ENCODE measurements around the gene COG6.

The COG6 gene

GRCh38 chr13:39783051-39783450, 127.6 kb downstream of the COG6 start:
- Histone ChIP-seq H3K4me1 (ENCODE audit: insufficient read depth, low read length, poor library complexity, severe bottlenecking) (peaks cover 4% of the 10 kb centered on the region), H3K4me2 (ENCODE audit: low read depth, low read length, poor library complexity, severe bottlenecking) (no peak overlapping the region), H3K9me3 (ENCODE audit: insufficient read depth, low read depth, low read length) (no peaks in the 10 kb centered on the region), H3K9me2 (replicated peaks; ENCODE audit: low read depth, low read length) (no peaks in the 10 kb centered on the region), H3K9ac (ENCODE audit: low read depth, low read length, poor library complexity, severe bottlenecking) (no peak overlapping the region), H3K27me3 (ENCODE audit: insufficient read depth, low read length, poor library complexity, severe bottlenecking) (no peaks in the 10 kb centered on the region), H3K4me3 (ENCODE audit: low read length, poor library complexity, severe bottlenecking) (no peak overlapping the region), H3K36me3 (ENCODE audit: insufficient read depth, low read length) (no peaks in the 10 kb centered on the region), H4K20me1 (ENCODE audit: insufficient read depth, low read length, poor library complexity, severe bottlenecking) (no peaks in the 10 kb centered on the region), H3K79me2 (ENCODE audit: insufficient read depth, low read length) (no peaks in the 10 kb centered on the region), H3F3A (ENCODE audit: low read depth) (no peaks in the 10 kb centered on the region), H2AFZ (ENCODE audit: low read length) (no peak overlapping the region)
- TF ChIP-seq EZH2phosphoT487 (IDR thresholded peaks at IDR 0.05; ENCODE audit: borderline replicate concordance) (no peak), CTCF (conservative IDR thresholded peaks at IDR 0.05; ENCODE audit: low read length) (peak; percentile 44)

- no peak overlapping the region for H3K4me2 ChIP-seq (ENCODE audit: low read depth, low read length, poor library complexity, severe bottlenecking)
Observed at GRCh38 chr13:39784347-39784746, 128.9 kb downstream of the COG6 start.

GRCh38 chr13:39786091-39786490, 130.6 kb downstream of the COG6 start:
- Histone ChIP-seq H3K9me3 (ENCODE audit: insufficient read depth, low read depth, low read length) (no peaks in the 10 kb centered on the region), H4K20me1 (ENCODE audit: insufficient read depth, low read length, poor library complexity, severe bottlenecking) (no peaks in the 10 kb centered on the region), H3K27me3 (ENCODE audit: insufficient read depth, low read length, poor library complexity, severe bottlenecking) (no peaks in the 10 kb centered on the region), H3K4me3 (ENCODE audit: low read length, poor library complexity, severe bottlenecking) (no peak overlapping the region), H3F3A (ENCODE audit: low read depth) (no peaks in the 10 kb centered on the region), H2AFZ (ENCODE audit: low read length) (no peak overlapping the region), H3K4me1 (ENCODE audit: insufficient read depth, low read length, poor library complexity, severe bottlenecking) (no peaks in the 10 kb centered on the region), H3K9me2 (replicated peaks; ENCODE audit: low read depth, low read length) (no peaks in the 10 kb centered on the region), H3K36me3 (ENCODE audit: insufficient read depth, low read length) (no peaks in the 10 kb centered on the region), H3K4me2 (ENCODE audit: low read depth, low read length, poor library complexity, severe bottlenecking) (no peak overlapping the region), H3K79me2 (ENCODE audit: insufficient read depth, low read length) (no peaks in the 10 kb centered on the region), H3K9ac (ENCODE audit: low read depth, low read length, poor library complexity, severe bottlenecking) (no peak overlapping the region)
- TF ChIP-seq CTCF (conservative IDR thresholded peaks at IDR 0.05; ENCODE audit: low read length) = no peak
- TF ChIP-seq EZH2phosphoT487 (IDR thresholded peaks at IDR 0.05; ENCODE audit: borderline replicate concordance) = no peak

More at GRCh38 chr13:39784347-39784746, 128.9 kb downstream of the COG6 start:
- Histone ChIP-seq H3K4me3 (ENCODE audit: low read length, poor library complexity, severe bottlenecking) (no peak overlapping the region), H3K27me3 (ENCODE audit: insufficient read depth, low read length, poor library complexity, severe bottlenecking) (no peaks in the 10 kb centered on the region), H3K9me2 (replicated peaks; ENCODE audit: low read depth, low read length) (no peaks in the 10 kb centered on the region), H3K9me3 (ENCODE audit: insufficient read depth, low read depth, low read length) (no peaks in the 10 kb centered on the region), H2AFZ (ENCODE audit: low read length) (no peak overlapping the region), H3K36me3 (ENCODE audit: insufficient read depth, low read length) (no peaks in the 10 kb centered on the region), H4K20me1 (ENCODE audit: insufficient read depth, low read length, poor library complexity, severe bottlenecking) (no peaks in the 10 kb centered on the region), H3K4me1 (ENCODE audit: insufficient read depth, low read length, poor library complexity, severe bottlenecking) (peaks cover under 1% of the 10 kb centered on the region), H3K9ac (ENCODE audit: low read depth, low read length, poor library complexity, severe bottlenecking) (no peak overlapping the region), H3F3A (ENCODE audit: low read depth) (no peaks in the 10 kb centered on the region), H3K79me2 (ENCODE audit: insufficient read depth, low read length) (no peaks in the 10 kb centered on the region)
- no peak for TF ChIP-seq CTCF (conservative IDR thresholded peaks at IDR 0.05; ENCODE audit: low read length)
- no peak for TF ChIP-seq EZH2phosphoT487 (IDR thresholded peaks at IDR 0.05; ENCODE audit: borderline replicate concordance)

All from Loucy (cell line).